ENCODE results near the gene KCNQ1.

KCNQ1 gene

GRCh38 chr11:2838676-2839294 is 394.0 kb downstream of the KCNQ1 start:
- no peak for DNase-seq (ENCODE audit: low spot score)

- DNase-seq (ENCODE audit: low spot score) = no peak
These were observed 394.7 kb downstream of the KCNQ1 start for GRCh38 chr11:2839395-2839943.

GRCh38 chr11:2841411-2842190 is 396.8 kb downstream of the KCNQ1 start:
- DNase-seq (ENCODE audit: low spot score) = no peak

GRCh38 chr11:2842876-2843275 is 398.1 kb downstream of the KCNQ1 start:
- no peak for DNase-seq (ENCODE audit: low spot score)

GRCh38 chr11:2843551-2843950 is 398.7 kb downstream of the KCNQ1 start:
- DNase-seq (ENCODE audit: low spot score) = no peak

- no peak for DNase-seq (ENCODE audit: low spot score)
These were observed 399.5 kb downstream of the KCNQ1 start for GRCh38 chr11:2844116-2844842.

- no peak for DNase-seq (ENCODE audit: low spot score)
These were observed 400.2 kb downstream of the KCNQ1 start for GRCh38 chr11:2844996-2845395.

- DNase-seq (ENCODE audit: low spot score) = no peak
These were observed 401.2 kb downstream of the KCNQ1 start for GRCh38 chr11:2846056-2846455.

- DNase-seq (ENCODE audit: low spot score) = no peak
These were observed 401.7 kb downstream of the KCNQ1 start for GRCh38 chr11:2846470-2846869.

GRCh38 chr11:2847561-2847960 is 402.8 kb downstream of the KCNQ1 start:
- no peak for DNase-seq (ENCODE audit: low spot score)

GRCh38 chr11:2848497-2848896 is 403.7 kb downstream of the KCNQ1 start:
- no peak for DNase-seq (ENCODE audit: low spot score)

- DNase-seq (ENCODE audit: low spot score) = no peak
These were observed 405.4 kb downstream of the KCNQ1 start for GRCh38 chr11:2849994-2850770.

- no peak for DNase-seq (ENCODE audit: low spot score)
These were observed 408.6 kb downstream of the KCNQ1 start for GRCh38 chr11:2853401-2853800.

GRCh38 chr11:2853997-2854560 is 409.3 kb downstream of the KCNQ1 start:
- no peak for DNase-seq (ENCODE audit: low spot score)

- DNase-seq (ENCODE audit: low spot score) = no peak
These were observed 410.4 kb downstream of the KCNQ1 start for GRCh38 chr11:2855162-2855561.

- DNase-seq (ENCODE audit: low spot score) = no peak
These were observed 412.5 kb downstream of the KCNQ1 start for GRCh38 chr11:2857276-2857675.

GRCh38 chr11:2857918-2858317 is 413.1 kb downstream of the KCNQ1 start:
- DNase-seq (ENCODE audit: low spot score) = no peak

- no peak for DNase-seq (ENCODE audit: low spot score)
These were observed 414.3 kb downstream of the KCNQ1 start for GRCh38 chr11:2858995-2859698.

- no peak for DNase-seq (ENCODE audit: low spot score)
These were observed 414.9 kb downstream of the KCNQ1 start for GRCh38 chr11:2859699-2860037.

GRCh38 chr11:2860636-2861035 is 415.8 kb downstream of the KCNQ1 start:
- DNase-seq (ENCODE audit: low spot score) = no peak

Data from AG08395 (cell line).